Astrocyte of the cerebellum (primary cell): Measurements from ENCODE around the gene PLCB2.

ENCODE experiments used
- DNase-seq: peaks from one replicate; pipeline ENCODE4 v3.0.0-alpha.2; 2011; ENCODE audit warnings: low read depth
- H3K4me3 ChIP-seq: 2 replicates; pipeline ENCODE4 v1.5.1; 2011; ENCODE audit warnings: mild to moderate bottlenecking, low read depth, low read length, moderate library complexity
- CTCF ChIP-seq: IDR thresholded peaks from 2 replicates; pipeline ENCODE4 v1.5.1; 2012; ENCODE audit warnings: low read length, low read depth, moderate library complexity, mild to moderate bottlenecking; ENCODE audit errors: missing control alignments
- in situ Hi-C: cut with HindIII; loops from 2 replicates; pipeline ENCODE4 v1.10.0; 2017; ENCODE audit warnings: low sequenced_read_pairs

The PLCB2 gene

GRCh38 chr15:40300771-40301170 lies 7.0 kb downstream of the PLCB2 start:
- H3K4me3 ChIP-seq = no peak overlapping the region
- no peak for TF ChIP-seq CTCF
- DNase-seq = no peak
- in situ Hi-C loops = no loop called here

- DNase-seq = no peak
- in situ Hi-C loops = no loop called here
- TF ChIP-seq CTCF = no peak
- no peak overlapping the region for H3K4me3 ChIP-seq
These were observed 7.4 kb downstream of the PLCB2 start for GRCh38 chr15:40300367-40300766.

- in situ Hi-C loops = no loop called here
- TF ChIP-seq CTCF = no peak
- H3K4me3 ChIP-seq = no peak overlapping the region
- no peak for DNase-seq
These were observed 9.4 kb downstream of the PLCB2 start for GRCh38 chr15:40298216-40298935.

GRCh38 chr15:40297356-40297755 lies 10.4 kb downstream of the PLCB2 start:
- in situ Hi-C loops = no loop called here
- TF ChIP-seq CTCF = no peak
- H3K4me3 ChIP-seq = no peak overlapping the region
- no peak for DNase-seq

GRCh38 chr15:40296561-40297230 lies 11.0 kb downstream of the PLCB2 start:
- TF ChIP-seq CTCF = no peak
- no peak overlapping the region for H3K4me3 ChIP-seq
- no peak for DNase-seq
- in situ Hi-C loops = no loop called here

GRCh38 chr15:40295877-40296560 lies 11.7 kb downstream of the PLCB2 start:
- DNase-seq = no peak
- H3K4me3 ChIP-seq = no peak overlapping the region
- no peak for TF ChIP-seq CTCF
- in situ Hi-C loops = no loop called here
